IMR-90 (cell line): ENCODE measurements around the gene C16orf92. TPM values are rescaled to one million over a fixed set of nuclear protein-coding genes. Genes with fewer than 3 reads are reported as not detected.

ENCODE experiments used
- ATAC-seq: fragments of 200-7000 bp; cut with Tn5 transposase; 2 replicates; pipeline ENCODE4 v1.9.1; 2020; ENCODE audit warnings: low read depth, mild to moderate bottlenecking, moderate library complexity
- BruUV-seq: library from RNA; stranded (reverse); fragments of 400-500 nt; replicated peaks from 2 replicates; lab custom pipeline; 2021; lab: Mats Ljungman, UMichigan
- CTCF ChIA-PET: fragments of 300-600 bp; formaldehyde crosslinking; extraction: SDS; loops from one replicate; lab custom pipeline; 2021; ENCODE audit warnings: antibody characterized with exemption; lab: Yijun Ruan, JAX
- POLR2A ChIA-PET: fragments of 300-600 bp; sonication (Branson Sonifier 250); formaldehyde crosslinking; loops from one replicate; lab custom pipeline; 2022; ENCODE audit warnings: antibody characterized with exemption; ENCODE audit not compliant: unreplicated experiment; lab: Charles Lee
- DNase-seq: peaks from one replicate; pipeline ENCODE4 v3.0.0; 2013
- H2AFZ ChIP-seq: replicated peaks from 2 replicates; pipeline ENCODE3; 2013; ENCODE audit warnings: low read length, mild to moderate bottlenecking; ENCODE audit not compliant: poor library complexity
- H2AK5ac ChIP-seq: 2 replicates; pipeline ENCODE4 v1.6.1; 2013; ENCODE audit warnings: low read depth, low read length, inconsistent platforms
- H2AK9ac ChIP-seq: replicated peaks from 2 replicates; pipeline ENCODE3; 2013; ENCODE audit warnings: mild to moderate bottlenecking, low read depth, low read length, moderate library complexity; ENCODE audit not compliant: poor library complexity
- H2BK120ac ChIP-seq: 2 replicates; pipeline ENCODE4 v1.6.1; 2013; ENCODE audit warnings: low read depth, low read length, inconsistent platforms
- H2BK15ac ChIP-seq: 3 replicates; pipeline ENCODE4 v1.6.1; 2013; ENCODE audit warnings: low read depth, low read length, inconsistent platforms
- H2BK20ac ChIP-seq: 2 replicates; pipeline ENCODE4 v1.6.1; 2013; ENCODE audit warnings: low read depth, mild to moderate bottlenecking, inconsistent platforms, low read length, moderate library complexity
- H2BK5ac ChIP-seq: 2 replicates; pipeline ENCODE4 v1.6.1; 2013; ENCODE audit warnings: mild to moderate bottlenecking, low read depth, low read length, inconsistent platforms; ENCODE audit not compliant: poor library complexity, severe bottlenecking
- H3K14ac ChIP-seq: replicated peaks from 2 replicates; pipeline ENCODE4 v1.6.1; 2013; ENCODE audit warnings: low read depth, low read length, inconsistent platforms
- H3K18ac ChIP-seq: 2 replicates; pipeline ENCODE4 v1.6.1; 2013; ENCODE audit warnings: low read depth, low read length, control low read depth
- H3K23ac ChIP-seq: 2 replicates; pipeline ENCODE4 v1.6.1; 2013; ENCODE audit warnings: low read depth, low read length, inconsistent platforms
- H3K27ac ChIP-seq: 2 replicates; pipeline ENCODE4 v1.5.1; 2013; ENCODE audit warnings: mild to moderate bottlenecking, control low read depth, low read length; ENCODE audit not compliant: insufficient read depth
- H3K27me3 ChIP-seq: 2 replicates; pipeline ENCODE4 v1.6.1; 2013; ENCODE audit warnings: low read length; ENCODE audit not compliant: control insufficient read depth, insufficient read depth
- H3K36me3 ChIP-seq: 2 replicates; pipeline ENCODE4 v1.6.1; 2013; ENCODE audit warnings: low read length, mixed read lengths; ENCODE audit not compliant: control insufficient read depth, insufficient read depth
- H3K4ac ChIP-seq: 2 replicates; pipeline ENCODE4 v1.6.1; 2013; ENCODE audit warnings: low read depth, low read length, inconsistent platforms
- H3K4me1 ChIP-seq: 2 replicates; pipeline ENCODE4 v1.6.1; 2013; ENCODE audit warnings: low read length, mixed read lengths; ENCODE audit not compliant: control insufficient read depth, insufficient read depth
- H3K4me2 ChIP-seq: 2 replicates; pipeline ENCODE4 v1.6.1; 2013; ENCODE audit warnings: low read depth, mild to moderate bottlenecking, control low read depth, low read length, moderate library complexity
- H3K4me3 ChIP-seq: 2 replicates; pipeline ENCODE4 v1.5.1; 2013; ENCODE audit warnings: low read depth, mild to moderate bottlenecking, control low read depth, low read length, moderate library complexity; ENCODE audit not compliant: insufficient read depth
- H3K56ac ChIP-seq: 2 replicates; pipeline ENCODE4 v1.6.1; 2013; ENCODE audit warnings: low read length, inconsistent platforms; ENCODE audit not compliant: insufficient read depth; ENCODE audit errors: extremely low read depth
- H3K79me1 ChIP-seq, 2 experiments: 2 replicates each; pipeline ENCODE4 v1.6.1; 2013; ENCODE audit warnings: low read length in 2 of 2, inconsistent platforms in 1 of 2, low read depth in 1 of 2
- H3K9ac ChIP-seq: 2 replicates; pipeline ENCODE4 v1.6.1; 2013; ENCODE audit warnings: low read depth, low read length, control low read depth
- H3K9me1 ChIP-seq: 2 replicates; pipeline ENCODE4 v1.6.1; 2013; ENCODE audit warnings: low read length, inconsistent platforms; ENCODE audit not compliant: insufficient read depth
- H3K9me3 ChIP-seq: 2 replicates; pipeline ENCODE4 v1.6.1; 2013; ENCODE audit warnings: low read length; ENCODE audit not compliant: control insufficient read depth, insufficient read depth
- H4K20me1 ChIP-seq: 2 replicates; pipeline ENCODE4 v1.6.1; 2013; ENCODE audit warnings: low read length, inconsistent platforms; ENCODE audit not compliant: insufficient read depth
- H4K5ac ChIP-seq: 2 replicates; pipeline ENCODE4 v1.6.1; 2013; ENCODE audit warnings: mild to moderate bottlenecking, low read depth, low read length, control low read depth
- H4K8ac ChIP-seq, 2 experiments: 2 replicates each; pipeline ENCODE4 v1.6.1; 2013; ENCODE audit warnings: low read depth in 2 of 2, low read length in 2 of 2, control low read depth in 1 of 2, inconsistent platforms in 1 of 2
- H4K91ac ChIP-seq: 2 replicates; pipeline ENCODE4 v1.6.1; 2013; ENCODE audit warnings: low read depth, low read length, inconsistent platforms; ENCODE audit not compliant: insufficient read depth
- BHLHE40 ChIP-seq: fragments of 150-350 bp; IDR thresholded peaks from 2 replicates; pipeline ENCODE4 v1.6.1; 2016; ENCODE audit warnings: mild to moderate bottlenecking, low read depth, low read length
- CHD1 ChIP-seq: IDR thresholded peaks from 2 replicates; pipeline ENCODE4 v1.6.1; 2012; ENCODE audit warnings: low read depth, low read length, improper control_type of control experiment
- MAFK ChIP-seq: IDR thresholded peaks from 2 replicates; pipeline ENCODE4 v1.6.1; 2012; ENCODE audit warnings: low read depth, low read length, improper control_type of control experiment
- MAZ ChIP-seq: IDR thresholded peaks from 2 replicates; pipeline ENCODE4 v1.6.1; 2012; ENCODE audit warnings: low read depth, mild to moderate bottlenecking, low read length, improper control_type of control experiment, moderate library complexity, borderline replicate concordance
- MXI1 ChIP-seq: IDR thresholded peaks from 2 replicates; pipeline ENCODE4 v1.6.1; 2012; ENCODE audit warnings: low read depth, mild to moderate bottlenecking, low read length, moderate library complexity, borderline replicate concordance
- POLR2A ChIP-seq: IDR thresholded peaks from 2 replicates; pipeline ENCODE4 v1.6.1; 2012; ENCODE audit warnings: mild to moderate bottlenecking, low read depth, low read length
- RCOR1 ChIP-seq: IDR thresholded peaks from 2 replicates; pipeline ENCODE4 v1.6.1; 2012; ENCODE audit warnings: mild to moderate bottlenecking, low read length, improper control_type of control experiment; ENCODE audit not compliant: insufficient replicate concordance
- WGBS, 2 experiments: methylation state at CpG; one replicate each; pipeline versions ENCODE4 v1.1.5 to v1.1.7; 2013; ENCODE audit warnings: missing lambda C conversion rate in 2 of 2; ENCODE audit not compliant: insufficient read length in 1 of 2; ENCODE audit errors: extremely low coverage in 2 of 2; 5-methylcytosine and 5-hydroxymethylcytosine counted together
- dilution Hi-C: fragments of 300-500 bp; cut with HindIII; formaldehyde crosslinking; loops from one replicate; pipeline ENCODE4 v1.14.3; 2018; ENCODE audit warnings: low sequenced_read_pairs; ENCODE audit not compliant: unreplicated experiment
- in situ Hi-C: fragments of 300-500 bp; cut with MboI; formaldehyde crosslinking; loops from 3 replicates; pipeline ENCODE4 v1.14.3; 2019; ENCODE audit warnings: low sequenced_read_pairs, inconsistent platforms, mixed read lengths
- intact Hi-C: fragments of 100-400 bp; cut with micrococcal nuclease; formaldehyde crosslinking; loops from 2 replicates; pipeline ENCODE4 v1.10.0; 2022
- polyA plus RNA-seq, 3 experiments: library from polyadenylated mRNA; depleted of rRNA; stranded (reverse); fragments of >200 nt; gene quantifications; 2 replicates each; pipeline ENCODE4 v1.2.3, GENCODE V29; 2012; ENCODE audit warnings: low replicate concordance in 1 of 3
- total RNA-seq: library from RNA; depleted of rRNA; stranded (reverse); fragments of >200 nt; gene quantifications from 2 replicates; pipeline ENCODE4 v1.2.3, GENCODE V29; 2012
- TF ChIP-seq, protein P1 (sequence below): fragments of 150-350 bp; IDR thresholded peaks from 2 replicates; pipeline ENCODE4 v1.6.1; 2017; ENCODE audit warnings: mild to moderate bottlenecking, antibody characterized with exemption, low read length, low read depth
- TF ChIP-seq, protein P2 (sequence below): fragments of 150-350 bp; IDR thresholded peaks from 2 replicates; pipeline ENCODE4 v1.6.1; 2016; ENCODE audit warnings: low read depth, mild to moderate bottlenecking, low read length, moderate library complexity, borderline replicate concordance

Gene C16orf92
- total and polyA plus RNA-seq, 2 of the 4 experiments (the other 2 are of a cell fraction) = not detected

DNA sequence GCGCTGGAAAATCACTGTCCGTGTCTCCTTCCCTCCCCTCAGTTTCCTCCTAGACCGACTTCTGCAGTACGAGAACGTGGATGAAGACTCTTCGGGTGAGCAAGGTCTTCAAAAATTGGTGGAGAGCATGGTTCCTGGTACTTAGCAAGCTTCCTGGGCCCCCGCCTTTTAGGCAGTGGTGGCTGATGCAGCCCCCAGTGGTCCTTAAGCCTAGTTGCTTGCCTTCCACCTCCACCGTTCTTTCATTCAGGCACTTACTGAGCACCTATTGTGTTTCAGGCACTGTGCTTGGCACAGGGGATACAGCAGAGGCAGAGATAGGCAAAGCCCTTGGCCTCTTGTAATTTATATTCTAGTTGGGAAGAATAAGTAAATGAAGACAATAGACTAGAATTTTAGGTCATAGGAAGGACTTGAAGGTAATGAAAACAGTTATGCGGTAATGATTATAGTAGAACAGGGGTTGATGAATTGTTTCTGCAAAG is 26.2 kb upstream of the C16orf92 start:
- dilution Hi-C loops (no loop called here), in situ Hi-C loops (no loop called here), intact Hi-C loops (loop anchor here (5.0 kb wide), 1 partner anchor 70 kb away; the partner anchor contains the start of gene KCTD13)
- H3K27ac ChIP-seq = peak overlapping the region; percentile 49; the same call in 1 of the 2 replicates
- H3K4me2 ChIP-seq = peak overlapping the region; percentile 95
- peak overlapping the region; percentile 99 for H2AFZ ChIP-seq
- H3K9me3 ChIP-seq = no peaks in the 10 kb centered on the region
- H3K18ac ChIP-seq = no peak overlapping the region
- DNase-seq (no peak), ATAC-seq (no peak; the same call in 1 of the 2 replicates)
- H3K4ac ChIP-seq = peak overlapping the region; percentile 91
- H3K4me3 ChIP-seq = peak overlapping the region; percentile 65
- TF ChIP-seq CHD1 = no peak
- no peak for TF ChIP-seq BHLHE40
- no peak for TF ChIP-seq RCOR1
- no peak for TF ChIP-seq MAFK
- TF ChIP-seq MAZ = no peak
- TF ChIP-seq, protein P1, sequence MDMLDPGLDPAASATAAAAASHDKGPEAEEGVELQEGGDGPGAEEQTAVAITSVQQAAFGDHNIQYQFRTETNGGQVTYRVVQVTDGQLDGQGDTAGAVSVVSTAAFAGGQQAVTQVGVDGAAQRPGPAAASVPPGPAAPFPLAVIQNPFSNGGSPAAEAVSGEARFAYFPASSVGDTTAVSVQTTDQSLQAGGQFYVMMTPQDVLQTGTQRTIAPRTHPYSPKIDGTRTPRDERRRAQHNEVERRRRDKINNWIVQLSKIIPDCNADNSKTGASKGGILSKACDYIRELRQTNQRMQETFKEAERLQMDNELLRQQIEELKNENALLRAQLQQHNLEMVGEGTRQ = no peak
- TF ChIP-seq MXI1 = no peak
- TF ChIP-seq, protein P2, sequence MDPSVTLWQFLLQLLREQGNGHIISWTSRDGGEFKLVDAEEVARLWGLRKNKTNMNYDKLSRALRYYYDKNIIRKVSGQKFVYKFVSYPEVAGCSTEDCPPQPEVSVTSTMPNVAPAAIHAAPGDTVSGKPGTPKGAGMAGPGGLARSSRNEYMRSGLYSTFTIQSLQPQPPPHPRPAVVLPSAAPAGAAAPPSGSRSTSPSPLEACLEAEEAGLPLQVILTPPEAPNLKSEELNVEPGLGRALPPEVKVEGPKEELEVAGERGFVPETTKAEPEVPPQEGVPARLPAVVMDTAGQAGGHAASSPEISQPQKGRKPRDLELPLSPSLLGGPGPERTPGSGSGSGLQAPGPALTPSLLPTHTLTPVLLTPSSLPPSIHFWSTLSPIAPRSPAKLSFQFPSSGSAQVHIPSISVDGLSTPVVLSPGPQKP = no peak
- no peak for TF ChIP-seq POLR2A
- H4K91ac ChIP-seq = peak overlapping the region; percentile 63; the same call in 1 of the 2 replicates
- ChIA-PET CTCF (interaction anchor here (1.7 kb wide), 1 partner anchor 181 kb away, joined by 4 read pairs; the partner anchor contains the start of gene PAGR1), POLR2A (no interaction called here)
- H2BK120ac ChIP-seq = 0 out of 2 replicates have a peak overlapping the region, but pooled peaks have one; percentile 57
- BruUV-seq = TSS peak; percentile 25
- peak overlapping the region; percentile 65 for H3K9ac ChIP-seq
- no peaks in the 10 kb centered on the region for H4K20me1 ChIP-seq
- no CpG with 5 or more reads among the region's 9 CpGs for WGBS, 2 experiments
- peaks cover 7% of the 10 kb centered on the region; the same call in 1 of the 2 replicates for H3K9me1 ChIP-seq
- peak overlapping the region; percentile 91 for H3K14ac ChIP-seq
- peak overlapping the region; percentile 90 to 93 for H4K8ac ChIP-seq
- H3K56ac ChIP-seq = peak overlapping the region; percentile 71
- peak overlapping the region; percentile 98 for H3K23ac ChIP-seq
- peak overlapping the region; percentile 59 for H2AK5ac ChIP-seq
- H3K36me3 ChIP-seq = peaks cover 19% of the 10 kb centered on the region
- peaks cover 8% of the 10 kb centered on the region for H3K4me1 ChIP-seq
- no peak overlapping the region for H2BK20ac ChIP-seq
- peaks cover 16 to 50% of the 10 kb centered on the region in 2 experiments; a peak in 3 of 4 replicates for H3K79me1 ChIP-seq
- no peaks in the 10 kb centered on the region for H3K27me3 ChIP-seq
- H2BK15ac ChIP-seq = no peak overlapping the region
- H2AK9ac ChIP-seq = peak overlapping the region; percentile 98
- H2BK5ac ChIP-seq = peak overlapping the region; percentile 27
- H4K5ac ChIP-seq = peak overlapping the region; percentile 1; the same call in 1 of the 2 replicates
